IPS-NIHi11 (cell line): ENCODE measurements around the gene KCNH8.
"Not testable (repeated sequence)": the region's sequence is repeated elsewhere in the genome, so short reads cannot be mapped to it uniquely, and the experiment has no call there.

ENCODE experiments used
- DNase-seq: peaks from one replicate; pipeline ENCODE4 v3.0.0; 2012; ENCODE audit warnings: mixed read lengths, low spot score

The KCNH8 gene

DNA sequence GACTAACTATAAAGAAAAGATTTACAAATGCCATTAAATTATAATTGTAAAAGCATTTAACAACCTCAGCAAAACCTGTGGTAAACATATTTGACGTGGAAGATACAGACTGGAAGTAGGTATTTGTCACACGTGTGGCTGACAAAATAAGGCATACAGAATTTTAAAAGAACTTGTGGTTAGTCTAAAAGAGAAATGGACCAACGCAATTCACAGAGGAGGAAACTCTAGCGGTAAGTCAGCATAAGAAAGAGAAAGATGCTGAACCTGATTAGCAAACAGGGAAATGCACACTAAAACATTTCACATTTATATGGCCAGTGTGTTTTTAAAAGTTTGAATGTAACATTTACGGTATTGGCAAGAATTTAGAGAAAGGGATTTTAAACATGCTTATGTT is 35.3 kb downstream of the KCNH8 start:
- no peak for DNase-seq

DNA sequence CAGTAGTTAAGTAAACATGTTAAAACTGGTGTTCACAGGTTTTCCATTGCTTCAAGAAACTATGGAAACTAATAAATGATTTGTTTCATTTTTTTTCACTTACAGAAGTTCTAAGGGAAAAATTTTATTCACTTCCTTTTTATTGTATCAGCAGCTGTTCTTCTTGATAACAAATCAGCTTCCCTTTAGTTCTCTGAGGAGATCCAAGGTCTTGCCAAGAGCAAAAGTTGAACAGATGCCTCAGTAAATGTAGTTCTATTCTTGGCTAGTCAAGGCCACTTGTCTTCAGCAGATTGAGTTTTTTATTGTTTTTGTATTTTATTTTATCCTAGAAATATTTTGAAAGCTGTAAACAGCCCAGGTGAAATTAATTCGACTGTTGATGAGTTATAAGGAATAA is 41.8 kb downstream of the KCNH8 start:
- no peak for DNase-seq

DNA sequence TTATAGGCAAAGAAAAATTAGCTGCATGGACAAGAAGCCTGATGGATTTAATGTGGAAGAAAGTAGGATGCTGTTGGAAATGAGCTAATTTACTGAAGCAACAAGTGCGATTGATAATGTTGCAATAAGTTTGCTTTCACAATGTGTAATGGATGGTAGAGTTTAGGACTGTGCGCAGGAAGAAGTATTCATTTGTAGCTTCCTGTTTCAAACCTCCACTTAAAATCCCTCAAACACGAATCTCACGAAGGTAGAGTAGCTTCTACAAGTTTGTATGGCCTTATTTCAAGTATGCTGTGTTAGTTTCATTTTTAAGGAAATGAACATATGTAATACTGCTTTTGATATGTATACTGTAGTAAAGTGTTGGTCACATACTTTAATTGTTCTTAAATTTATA is 42.3 kb downstream of the KCNH8 start:
- DNase-seq = no peak

DNA sequence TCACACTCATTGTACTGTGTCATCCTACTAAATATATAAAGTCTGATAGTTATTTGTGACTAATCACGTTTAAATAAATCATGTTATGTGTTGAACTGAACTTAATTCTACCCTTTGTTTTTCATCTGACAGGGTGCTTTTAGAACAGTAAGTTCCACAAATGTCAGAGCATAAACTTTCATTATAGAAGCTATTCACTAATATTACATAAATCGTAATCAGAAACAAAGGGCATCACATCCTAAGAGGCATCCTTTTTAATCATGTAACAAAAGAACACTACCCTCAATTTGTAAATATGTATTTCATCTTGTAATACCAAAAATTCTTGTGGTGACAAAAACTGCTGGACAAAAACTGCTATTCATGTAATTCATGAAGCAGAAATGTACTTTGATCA is 50.8 kb downstream of the KCNH8 start:
- no peak for DNase-seq

DNA sequence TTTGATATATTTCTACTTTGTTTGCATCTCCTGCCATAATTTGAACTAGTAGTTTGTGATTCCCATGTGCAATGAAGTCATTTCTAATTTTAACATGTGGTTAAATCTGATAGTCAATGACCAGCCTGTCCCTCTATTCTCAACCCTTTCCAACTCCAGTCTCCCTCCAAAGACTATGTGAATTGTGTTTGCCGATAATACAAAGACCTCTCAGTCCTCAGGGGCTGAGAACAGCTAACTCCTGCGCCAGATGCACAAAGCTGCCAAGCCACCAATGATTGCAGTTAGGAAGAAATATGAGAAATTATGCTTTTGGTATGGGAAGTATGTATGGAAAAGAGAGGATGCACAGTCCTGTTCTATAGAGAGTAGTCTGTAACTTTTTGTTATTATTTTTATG is 54.0 kb downstream of the KCNH8 start:
- no peak for DNase-seq

DNA sequence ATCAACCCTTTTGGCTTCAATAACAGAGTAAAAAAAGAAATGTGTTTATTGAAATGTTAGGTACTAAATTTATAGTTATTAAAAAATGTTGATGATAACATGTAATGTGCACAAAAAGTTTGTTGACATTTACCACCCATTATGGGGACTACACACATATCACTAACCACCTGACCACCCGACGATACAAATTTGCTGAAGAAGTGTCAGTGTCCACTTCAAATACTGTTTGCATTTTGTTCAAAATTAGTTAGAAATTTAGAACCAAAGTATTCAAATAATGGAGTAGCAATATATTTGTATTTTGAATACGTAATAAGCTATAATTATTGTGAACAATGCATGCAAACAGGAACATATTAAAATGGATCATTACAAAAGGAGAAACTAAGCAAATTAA is 54.4 kb downstream of the KCNH8 start:
- no peak for DNase-seq

DNA sequence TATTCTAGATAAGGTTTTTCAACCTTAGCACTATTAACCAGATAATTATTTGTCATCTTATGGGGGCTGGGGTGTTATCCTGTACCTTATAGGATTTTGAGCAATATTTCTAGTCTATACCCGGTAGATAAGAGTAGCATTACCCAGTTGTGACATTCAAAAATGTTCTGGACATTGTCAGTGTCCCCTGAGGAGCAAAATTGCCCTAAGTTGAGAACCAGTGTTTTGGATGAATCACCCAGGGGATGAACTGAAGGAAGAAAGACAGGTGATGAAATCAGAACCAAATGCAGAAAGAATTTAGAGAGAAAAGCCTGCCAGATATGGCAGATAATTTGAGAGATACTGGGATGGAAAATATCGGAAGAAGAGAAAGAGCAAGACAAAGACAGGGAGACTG is 58.2 kb downstream of the KCNH8 start:
- DNase-seq = no peak

DNA sequence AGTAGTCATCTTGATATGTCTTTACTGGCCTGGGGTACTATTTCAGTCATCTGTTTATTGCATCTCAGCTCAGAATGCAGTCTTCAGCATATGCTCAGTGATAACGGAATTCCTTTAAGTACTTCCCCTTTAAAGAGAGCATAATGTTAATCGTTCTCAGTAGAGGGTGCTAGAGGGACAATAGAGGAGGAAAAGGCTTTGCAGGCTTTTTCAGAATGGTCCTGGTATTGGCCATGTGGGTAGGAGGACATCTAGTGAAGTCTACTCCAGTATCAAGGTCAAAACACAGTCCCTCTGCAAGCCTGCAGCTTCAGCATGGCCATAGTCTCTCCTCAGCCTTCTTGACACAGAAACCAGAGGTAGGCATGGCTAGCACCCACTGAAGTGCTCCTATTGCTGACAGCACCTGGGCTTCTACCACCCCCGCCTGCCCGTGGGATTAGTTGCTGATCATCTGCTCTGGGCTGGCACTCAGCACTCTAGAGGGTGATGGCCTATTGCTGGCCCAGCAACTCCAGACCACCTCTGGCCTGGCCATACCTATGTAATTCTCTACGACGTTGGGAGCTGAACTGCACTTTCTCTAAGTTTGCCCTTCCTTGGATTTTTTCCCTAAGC is 65.4 kb downstream of the KCNH8 start:
- peak; percentile 37 for DNase-seq

DNA sequence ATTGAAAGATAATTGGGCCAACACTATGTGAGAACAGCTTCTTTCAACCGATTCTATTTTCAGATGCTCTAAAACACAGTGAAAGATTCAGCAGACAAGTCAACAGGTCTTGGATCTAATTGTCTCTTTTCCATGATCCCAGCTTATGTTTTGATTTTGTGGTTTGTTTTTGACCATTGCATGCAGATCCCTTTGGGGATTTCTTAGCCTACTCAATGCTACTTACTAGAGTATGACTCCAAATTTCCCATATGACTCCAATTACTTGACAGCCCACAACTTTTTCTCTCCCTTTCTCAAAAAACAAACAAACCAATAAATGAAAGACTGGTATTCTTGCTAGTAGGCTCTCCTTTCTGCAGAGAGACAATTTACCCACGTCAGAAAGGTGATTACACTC is 67.1 kb downstream of the KCNH8 start:
- DNase-seq = no peak

DNA sequence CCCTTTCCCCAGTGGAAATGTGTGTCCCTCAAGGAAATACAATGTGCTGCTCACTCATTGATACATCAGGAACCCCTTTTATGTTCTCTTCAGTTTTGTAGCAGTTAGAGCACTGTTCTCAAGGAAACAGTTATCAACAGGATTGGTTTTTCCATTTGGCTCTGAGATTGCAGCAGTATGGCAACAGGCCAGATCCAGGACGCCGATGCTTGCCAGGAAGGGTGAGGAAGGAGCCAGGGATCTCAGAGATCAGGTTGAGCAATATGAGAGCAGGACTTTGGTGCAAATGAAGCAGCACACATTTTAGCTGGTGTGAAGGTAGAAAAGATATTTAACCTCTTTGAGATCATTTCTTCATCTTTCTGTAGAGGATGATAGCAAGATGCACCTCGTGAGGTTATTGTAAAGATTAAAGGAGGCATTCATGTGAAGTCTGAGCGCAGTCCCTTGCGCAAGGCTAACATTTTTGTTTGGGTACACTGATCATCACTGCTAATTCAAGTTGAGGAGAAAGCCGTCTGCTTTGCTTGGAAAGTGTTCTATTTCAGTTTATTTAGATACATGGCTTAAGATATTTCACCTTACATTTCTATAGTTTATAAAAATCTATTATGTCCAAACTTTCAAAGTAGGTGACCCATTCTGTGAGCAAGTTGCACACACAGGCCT is 68.5 kb downstream of the KCNH8 start:
- no peak for DNase-seq

DNA sequence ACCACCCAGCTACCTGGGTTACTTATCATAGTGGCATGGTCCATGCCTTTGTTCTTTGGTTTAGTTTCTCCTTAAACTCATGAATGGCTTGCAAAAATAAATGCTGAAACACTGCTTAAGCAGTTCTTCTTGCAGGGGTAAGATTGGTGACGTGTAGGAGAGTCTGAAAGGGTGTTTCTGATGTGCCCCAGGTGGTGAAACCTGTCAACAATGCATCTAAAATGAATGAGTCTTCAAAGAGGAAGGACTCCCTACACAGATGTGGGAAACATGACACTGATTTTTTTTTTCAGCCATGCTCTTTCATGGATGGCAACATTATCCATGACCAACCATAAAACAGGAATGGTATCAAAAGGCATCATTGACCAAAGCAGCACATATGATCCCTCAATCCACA is 72.0 kb downstream of the KCNH8 start:
- no peak for DNase-seq

DNA sequence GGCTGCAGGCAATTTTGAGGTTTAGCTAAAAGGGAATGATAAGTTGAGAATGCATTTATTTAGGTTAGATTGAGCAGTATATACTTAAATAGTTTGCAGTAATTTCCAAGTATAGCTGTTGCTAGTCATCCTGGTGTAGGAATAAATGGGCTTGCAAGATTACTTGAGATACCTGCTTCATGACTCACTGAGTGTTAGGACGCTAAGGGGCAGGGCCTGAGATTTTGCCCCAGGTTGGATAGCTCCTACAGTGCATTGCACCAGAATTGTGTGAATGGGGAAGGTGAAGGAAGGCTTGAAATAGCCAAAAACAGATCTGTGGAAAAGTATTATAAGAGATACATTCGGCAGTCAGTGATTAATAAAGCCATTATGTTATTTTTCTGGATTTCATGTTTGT is 72.8 kb downstream of the KCNH8 start:
- no peak for DNase-seq

DNA sequence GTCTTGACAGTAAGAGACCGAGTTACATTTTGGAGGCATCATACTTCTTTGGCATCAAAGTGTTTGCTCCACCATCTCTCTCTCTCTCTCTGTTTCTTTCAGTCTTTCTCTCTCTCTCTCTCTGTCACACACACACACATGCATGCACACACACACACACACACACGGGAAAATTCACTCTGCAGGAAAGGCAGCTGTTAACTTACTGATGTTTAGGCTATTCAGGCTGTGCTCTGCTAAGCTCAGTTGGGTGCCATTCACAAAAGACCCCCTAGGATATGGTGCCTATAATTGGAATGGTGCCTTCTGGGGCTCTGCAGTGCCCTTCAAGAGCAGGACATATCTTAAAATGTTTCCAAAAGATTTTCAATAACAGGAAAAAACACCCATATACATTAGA is 78.2 kb downstream of the KCNH8 start:
- no peak for DNase-seq

DNA sequence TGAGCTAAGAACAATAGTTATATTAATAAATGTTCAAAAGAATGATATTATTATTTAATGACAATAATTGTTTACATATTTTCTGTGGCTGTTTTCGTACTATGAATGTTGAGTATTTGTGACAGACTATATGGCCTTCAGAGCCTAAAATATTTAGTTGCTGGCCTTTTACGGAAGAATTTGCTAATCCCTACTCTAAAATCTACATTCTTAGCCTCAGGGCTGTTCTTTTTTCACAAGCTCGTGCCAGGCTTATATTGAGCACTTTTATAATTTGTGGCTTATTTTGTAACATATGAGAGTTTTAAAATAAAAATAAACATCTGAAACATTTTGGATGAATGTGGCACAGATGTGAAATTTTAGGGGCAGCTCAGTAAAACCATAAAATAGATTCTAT is 79.9 kb downstream of the KCNH8 start:
- DNase-seq = no peak

DNA sequence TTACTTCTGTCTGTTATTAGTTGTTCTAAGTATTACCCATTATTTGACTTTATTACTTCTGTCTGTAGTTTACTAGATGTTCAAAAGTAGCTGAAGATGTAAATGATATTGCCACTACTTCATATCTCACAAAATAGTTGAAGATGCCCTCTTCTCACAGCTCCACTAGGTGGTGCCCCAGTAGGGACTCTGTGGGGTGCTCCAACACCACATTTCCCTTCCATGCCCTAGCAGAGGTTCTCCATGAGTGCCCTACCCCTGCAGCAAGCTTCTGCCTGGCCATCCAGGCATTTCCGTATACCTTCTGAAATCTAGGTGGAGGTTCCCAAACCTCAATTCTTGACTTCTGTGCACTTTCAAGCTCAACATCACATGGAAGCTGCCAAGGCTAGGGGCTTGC is 80.8 kb downstream of the KCNH8 start:
- no peak for DNase-seq

DNA sequence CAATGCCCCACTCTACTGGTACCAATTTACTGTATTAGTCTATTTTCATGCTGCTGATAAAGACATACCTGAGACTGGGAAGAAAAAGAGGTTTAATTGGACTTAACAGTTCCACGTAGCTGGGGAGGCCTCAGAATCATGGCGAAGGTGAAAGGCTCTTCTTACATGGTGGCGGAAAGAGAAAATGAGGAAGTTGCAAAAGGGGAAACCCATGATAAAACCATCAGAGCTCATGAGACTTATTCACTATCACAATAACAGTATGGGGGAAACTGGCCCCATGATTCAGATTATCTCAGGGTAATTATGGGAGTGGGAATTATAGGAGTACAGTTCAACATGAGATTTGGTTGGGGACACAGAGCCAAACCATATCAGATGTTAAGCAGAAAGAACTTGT is 81.6 kb downstream of the KCNH8 start:
- DNase-seq = not testable (repeated sequence)

DNA sequence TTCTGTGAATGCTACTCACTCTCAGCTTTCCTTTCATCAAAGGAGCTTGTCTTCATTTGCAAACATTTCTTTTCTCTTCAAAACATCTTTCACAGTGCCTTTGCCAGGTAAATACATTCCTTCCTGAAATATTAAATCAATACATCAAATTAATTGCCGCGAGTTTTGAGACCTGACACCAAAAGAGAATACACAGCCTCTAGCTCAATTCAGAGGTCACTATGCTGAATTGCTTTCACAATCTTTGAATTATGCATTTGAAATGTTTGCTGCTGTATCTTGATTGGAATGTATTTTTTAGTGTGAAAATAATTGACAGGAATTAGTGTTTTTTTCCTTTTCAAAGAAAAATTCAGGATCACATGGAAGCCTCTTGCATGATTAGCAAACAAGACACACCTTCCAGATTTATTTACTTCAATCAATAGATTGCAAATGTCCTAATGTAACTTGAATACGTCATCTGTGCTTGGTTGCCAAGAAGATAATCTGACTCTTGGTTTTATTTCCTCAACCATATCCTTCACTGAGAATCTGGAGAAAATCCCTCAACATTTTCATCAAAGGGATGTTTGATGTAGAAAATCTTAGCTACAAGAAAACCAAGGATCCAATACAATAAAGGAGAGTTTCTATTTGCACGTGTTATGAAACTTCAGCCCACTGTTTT is 83.6 kb downstream of the KCNH8 start:
- DNase-seq = no peak

DNA sequence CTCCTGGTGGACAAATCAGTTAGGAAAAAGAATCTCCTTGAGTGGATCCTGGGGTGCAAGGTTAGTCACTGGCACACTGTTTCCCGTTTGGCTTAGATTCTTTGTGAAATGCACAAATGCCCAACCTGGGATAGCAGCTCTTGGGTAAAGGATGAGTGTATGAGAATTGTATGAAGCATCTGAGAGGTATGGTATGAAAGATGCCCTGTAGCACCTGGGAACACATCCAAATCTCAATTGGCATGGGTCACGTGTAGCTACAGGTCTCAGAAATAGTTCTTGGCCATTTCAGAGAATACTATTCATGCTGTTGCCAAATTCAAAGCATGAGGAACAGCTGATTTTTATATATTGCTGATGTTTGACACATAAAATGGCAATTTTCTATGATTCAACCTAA is 84.3 kb downstream of the KCNH8 start:
- DNase-seq = no peak

DNA sequence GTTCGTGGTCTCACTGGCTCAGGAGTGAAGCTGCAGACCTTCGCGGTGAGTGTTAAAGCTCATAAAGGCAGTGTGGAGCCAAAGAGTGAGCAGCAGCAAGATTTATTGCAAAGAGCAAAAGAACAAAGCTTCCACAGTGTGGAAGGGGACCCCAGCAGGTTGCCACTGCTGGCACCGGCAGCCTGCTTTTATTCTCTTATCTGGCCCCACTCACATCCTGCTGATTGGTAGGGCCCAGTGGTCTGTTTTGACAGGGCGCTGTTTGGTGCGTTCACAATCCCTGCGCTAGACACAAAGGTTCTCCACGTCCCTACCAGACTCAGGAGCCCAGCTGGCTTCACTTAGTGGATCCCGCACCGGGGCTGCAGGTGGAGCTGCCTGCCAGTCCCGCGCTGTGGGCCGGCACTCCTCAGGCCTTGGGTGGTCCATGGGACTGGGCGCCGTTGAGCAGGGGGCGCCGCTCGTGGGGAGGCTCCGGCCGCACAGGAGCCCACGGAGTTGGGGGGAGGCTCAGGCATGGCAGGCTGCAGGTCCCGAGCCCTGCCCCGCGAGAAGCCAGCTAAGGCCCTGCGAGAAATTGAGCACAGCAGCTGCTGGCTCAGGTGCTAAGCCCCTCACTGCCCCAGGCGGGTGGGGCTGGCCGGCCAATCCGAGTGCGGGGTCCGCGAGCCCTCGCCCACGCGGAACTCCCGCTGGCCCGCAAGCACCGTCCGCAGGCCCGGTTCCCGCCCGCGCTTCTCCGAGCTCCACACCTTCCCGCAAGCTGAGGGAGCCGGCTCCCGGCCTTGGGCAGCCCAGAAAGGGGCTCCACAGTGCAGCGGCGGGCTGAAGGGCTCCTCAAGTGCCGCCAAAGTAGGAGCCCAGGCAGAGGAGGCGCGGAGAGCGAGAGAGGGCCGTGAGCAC is 85.8 kb downstream of the KCNH8 start:
- DNase-seq = not testable (repeated sequence)

DNA sequence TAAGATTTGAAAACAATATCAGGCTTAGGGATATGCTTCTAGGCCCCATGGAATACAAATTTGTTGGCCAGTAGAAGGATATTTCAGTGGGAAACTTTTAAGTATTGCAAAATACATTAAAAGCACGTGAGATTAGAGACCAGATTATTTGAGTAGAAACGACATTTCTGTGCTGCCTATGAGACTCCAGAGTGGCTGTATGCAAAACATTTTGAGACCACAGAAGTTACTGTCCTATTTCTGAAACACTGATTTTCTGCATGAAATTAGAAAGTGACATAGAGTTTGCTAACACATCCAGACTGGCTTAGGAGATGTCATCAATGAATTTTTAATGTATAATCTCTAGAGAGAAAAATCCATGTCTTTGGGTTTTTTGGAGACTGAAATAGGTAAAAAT is 99.8 kb downstream of the KCNH8 start:
- no peak for DNase-seq

DNA sequence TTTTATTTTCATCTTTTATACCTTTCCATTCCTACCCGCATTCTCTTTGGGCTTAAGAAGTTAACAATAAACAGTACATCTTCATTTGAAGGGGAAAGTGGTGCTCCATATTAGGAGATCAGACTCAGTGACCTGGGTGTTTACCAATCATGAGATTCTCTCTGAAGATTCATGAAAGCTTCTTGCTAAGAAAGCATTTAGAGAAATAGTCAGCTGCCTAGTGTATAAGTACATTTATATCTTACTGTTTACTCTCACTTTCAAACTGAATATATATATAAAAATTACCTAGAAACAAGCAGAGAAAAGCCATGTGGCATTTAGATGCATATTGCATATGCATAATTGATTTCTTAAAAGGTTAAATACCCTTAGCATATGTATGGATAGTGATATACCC is 100.5 kb downstream of the KCNH8 start:
- DNase-seq = no peak

DNA sequence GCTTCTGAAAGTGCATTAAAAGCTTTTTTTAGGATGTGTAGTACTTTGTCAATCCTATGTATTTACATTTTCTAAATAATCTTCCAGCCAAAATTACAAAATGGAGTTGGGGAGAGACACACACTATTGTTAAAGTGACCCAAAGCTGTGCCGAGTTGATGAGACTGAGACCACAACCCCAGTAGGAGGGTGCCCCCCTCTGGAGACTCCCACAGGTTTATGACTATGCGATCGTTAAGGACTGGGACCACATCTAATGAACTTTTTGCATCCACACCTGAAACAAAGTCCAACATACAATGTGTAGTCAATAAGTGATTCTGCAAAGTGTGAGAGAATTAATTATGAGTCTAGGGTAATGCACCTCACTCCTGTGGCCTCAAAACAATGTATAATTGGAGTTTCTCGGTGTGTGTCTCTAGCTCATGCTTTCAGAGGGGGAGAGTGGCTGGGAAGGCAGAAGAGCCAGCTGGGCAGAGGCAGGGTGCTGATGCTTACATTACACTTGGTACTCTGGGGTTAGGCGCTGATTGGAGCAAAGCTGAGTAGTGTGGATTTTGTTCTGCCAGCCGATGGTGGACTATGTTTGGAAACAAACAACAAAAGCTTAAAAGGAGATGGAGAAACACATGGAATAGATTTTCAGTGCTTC is 102.8 kb downstream of the KCNH8 start:
- peak; percentile 20 for DNase-seq
